GM19099 (cell line): ENCODE measurements around the gene RALA.

Experiments used
- POLR2A ChIP-seq: IDR thresholded peaks from 3 replicates; pipeline ENCODE4 v1.6.1; 2011; ENCODE audit warnings: low read depth; ENCODE audit not compliant: insufficient read length; ENCODE audit errors: extremely low read depth

Gene RALA, protein sequence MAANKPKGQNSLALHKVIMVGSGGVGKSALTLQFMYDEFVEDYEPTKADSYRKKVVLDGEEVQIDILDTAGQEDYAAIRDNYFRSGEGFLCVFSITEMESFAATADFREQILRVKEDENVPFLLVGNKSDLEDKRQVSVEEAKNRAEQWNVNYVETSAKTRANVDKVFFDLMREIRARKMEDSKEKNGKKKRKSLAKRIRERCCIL

DNA sequence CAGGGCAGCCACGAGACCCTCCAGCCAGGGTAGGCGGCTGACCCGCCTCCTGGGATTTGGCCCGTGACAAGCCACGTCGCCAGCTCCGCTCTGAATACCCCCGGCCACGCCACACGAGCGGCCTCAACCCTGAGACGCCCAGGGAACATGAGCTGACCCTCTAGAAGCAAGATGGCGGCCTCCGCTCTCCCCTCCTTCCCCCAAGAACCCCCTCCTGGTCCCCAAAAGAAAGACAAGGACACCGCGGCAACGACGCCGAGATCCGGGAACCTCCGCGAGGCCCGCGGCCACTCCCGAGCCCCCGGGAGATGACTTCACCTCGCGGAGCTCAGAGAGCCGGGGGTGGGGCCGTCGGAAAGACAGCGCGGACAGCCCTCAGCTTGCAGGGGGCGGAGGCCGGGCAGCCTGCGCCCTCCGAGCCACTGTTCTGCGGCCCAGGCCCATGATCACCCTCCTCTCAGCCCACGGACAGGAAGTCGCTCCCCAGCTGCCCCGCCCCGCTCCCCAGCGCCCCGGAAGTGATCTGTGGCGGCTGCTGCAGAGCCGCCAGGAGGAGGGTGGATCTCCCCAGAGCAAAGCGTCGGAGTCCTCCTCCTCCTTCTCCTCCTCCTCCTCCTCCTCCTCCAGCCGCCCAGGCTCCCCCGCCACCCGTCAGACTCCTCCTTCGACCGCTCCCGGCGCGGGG is at the start of gene RALA:
Gene RALA, plus strand, starts transcription at position 526 of the 685 bp plus-strand sequence. CDS start 63,096 bp downstream, outside the sequence.
- TF ChIP-seq POLR2A, result peak; percentile 93

DNA sequence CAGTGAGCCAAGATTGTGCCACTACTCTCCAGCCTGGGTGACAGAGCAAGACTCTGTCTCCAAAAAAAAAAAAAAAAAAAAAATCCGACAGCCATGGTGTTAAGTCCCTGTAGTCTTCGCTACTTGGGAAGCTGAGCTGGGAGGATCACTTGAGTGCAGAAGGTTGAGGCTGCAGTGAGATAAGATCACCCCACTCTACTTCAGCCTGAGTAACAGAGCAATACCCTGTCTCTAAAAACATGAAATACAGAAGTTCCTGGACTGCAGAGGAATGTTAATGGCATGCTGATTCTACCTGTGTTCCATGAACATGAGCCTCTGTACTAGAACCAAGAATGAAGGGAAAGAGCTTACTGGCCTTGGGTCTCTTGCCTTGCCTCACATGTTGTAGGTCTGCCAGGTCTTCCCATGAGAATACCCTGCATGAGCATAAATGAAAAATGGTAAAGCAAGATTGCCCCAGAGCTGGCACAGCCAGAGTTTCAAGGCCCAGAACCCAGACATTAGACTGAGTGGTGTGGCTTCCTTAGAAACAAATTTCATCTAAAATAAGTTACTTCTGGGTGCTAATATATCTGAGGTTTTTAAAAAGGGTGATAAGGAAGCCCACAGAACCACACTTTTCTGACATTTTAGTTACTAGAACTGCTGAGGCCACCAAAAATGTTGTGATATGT is 48.6 kb upstream of the RALA start:
- TF ChIP-seq POLR2A, result no peak

- TF ChIP-seq POLR2A, result no peak
Observed at GRCh38 chr7:39577229-39577874, 46.0 kb upstream of the RALA start.

DNA sequence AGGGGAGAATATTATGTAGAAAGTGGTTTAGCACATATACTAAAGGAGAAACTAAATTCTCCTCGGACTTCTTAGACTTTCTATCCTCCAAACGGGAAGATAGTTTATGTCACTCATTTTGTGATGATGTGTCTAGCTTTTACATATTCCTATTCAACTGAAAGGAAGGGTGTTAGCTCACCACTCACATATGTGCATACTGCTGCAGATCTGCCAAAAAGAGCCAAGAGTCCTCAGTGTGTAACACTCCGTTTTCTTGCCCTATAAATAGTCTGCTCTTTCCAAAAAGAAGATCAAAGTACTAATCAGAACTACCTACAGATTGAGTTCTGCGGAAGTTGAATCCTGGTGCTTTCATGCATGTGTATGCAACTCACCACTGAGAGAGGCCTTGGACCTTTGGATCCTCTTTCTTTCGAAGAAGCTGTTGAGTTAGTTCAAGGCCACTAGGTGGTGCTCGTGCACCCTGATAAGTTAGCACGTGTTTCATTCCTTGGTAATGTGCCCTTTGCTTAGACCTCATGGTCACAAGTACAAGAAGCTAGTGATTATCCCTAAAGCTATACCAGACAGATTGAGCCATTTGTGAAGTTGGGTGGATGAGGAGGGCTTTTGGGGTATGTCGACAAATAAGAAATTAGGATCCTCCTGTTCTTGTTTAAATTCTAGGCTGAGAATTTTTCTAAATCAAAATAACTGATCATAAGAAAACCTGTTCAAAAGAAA is 43.1 kb upstream of the RALA start:
- no peak for TF ChIP-seq POLR2A

GRCh38 chr7:39582536-39582935 is 40.8 kb upstream of the RALA start:
- no peak for TF ChIP-seq POLR2A

DNA sequence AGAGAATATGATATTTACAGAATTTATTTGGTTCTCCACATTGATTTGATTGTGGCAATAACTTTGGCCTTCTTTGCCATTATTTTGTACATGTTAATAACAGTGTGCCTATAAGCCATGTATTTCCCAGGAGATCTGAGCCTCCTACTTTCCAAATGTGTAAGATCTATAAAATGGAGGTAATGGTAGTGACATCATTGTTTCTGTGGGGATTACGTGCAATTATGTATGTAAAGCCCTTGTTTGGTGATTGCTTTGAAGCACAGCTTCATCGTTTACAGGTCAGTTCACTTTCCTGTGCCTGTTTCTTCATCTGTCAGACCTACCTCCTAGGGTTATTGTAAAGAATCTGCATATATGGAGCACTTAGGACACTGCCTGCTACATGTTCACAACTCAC is 39.8 kb upstream of the RALA start:
- no peak for TF ChIP-seq POLR2A

DNA sequence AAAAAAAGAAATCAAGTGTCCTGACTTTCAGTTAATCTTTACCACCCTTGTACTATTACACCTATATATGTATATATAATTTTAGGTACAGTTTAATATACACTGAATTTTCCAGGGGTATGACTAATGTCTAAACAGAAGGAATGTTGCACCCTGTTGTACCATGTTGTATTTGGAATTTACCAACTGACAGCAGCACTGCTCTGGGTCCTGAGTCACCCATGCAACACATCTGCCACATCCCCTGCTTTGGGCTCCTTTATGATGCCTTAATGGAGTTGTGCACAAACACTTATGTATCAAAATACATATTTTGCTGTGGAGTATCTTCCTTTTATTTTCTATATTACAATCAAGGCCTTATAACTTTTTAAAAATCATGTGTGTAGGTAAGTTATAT is 36.0 kb upstream of the RALA start:
- no peak for TF ChIP-seq POLR2A

GRCh38 chr7:39588416-39588815 is 35.0 kb upstream of the RALA start:
- no peak for TF ChIP-seq POLR2A

DNA sequence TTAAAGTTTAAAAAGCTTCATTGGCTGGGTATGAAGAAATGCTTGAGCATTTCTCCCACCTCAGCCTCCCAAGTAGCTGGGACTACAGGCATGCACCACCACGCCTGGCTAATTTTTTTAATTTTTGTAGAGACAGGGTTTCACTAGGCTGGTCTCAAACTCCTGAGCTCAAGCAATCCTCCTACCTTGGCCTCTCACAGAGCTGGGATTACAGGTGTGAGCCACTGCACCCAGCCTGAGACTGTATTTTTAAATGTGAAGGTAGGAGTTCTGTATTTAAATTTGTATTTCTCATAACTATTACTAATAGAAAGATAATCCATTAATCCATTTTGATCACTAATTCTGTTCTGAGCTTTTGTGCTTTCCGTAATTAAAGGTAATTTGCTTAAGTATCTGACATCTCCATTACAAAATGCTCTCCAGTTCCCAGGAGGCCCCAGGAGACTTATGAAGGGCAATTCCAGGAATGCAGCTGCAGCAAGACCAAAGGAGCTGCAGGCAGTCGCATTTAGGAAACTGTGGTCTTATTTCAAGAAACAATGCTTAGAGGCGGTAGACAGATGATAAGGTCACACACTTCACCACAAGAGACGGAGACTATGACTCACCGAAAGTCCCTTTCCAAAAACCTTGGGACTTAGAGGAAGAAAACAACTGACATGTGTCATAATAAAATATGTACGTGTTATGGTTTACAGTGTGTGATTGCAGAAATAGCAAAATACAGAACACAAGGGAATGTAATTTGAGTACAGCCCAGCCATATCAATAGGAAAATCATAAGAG is 33.9 kb upstream of the RALA start:
- TF ChIP-seq POLR2A, result no peak

GRCh38 chr7:39592586-39592985 is 30.8 kb upstream of the RALA start:
- TF ChIP-seq POLR2A, result no peak

- no peak for TF ChIP-seq POLR2A
Observed at GRCh38 chr7:39594988-39595620, 28.3 kb upstream of the RALA start.

DNA sequence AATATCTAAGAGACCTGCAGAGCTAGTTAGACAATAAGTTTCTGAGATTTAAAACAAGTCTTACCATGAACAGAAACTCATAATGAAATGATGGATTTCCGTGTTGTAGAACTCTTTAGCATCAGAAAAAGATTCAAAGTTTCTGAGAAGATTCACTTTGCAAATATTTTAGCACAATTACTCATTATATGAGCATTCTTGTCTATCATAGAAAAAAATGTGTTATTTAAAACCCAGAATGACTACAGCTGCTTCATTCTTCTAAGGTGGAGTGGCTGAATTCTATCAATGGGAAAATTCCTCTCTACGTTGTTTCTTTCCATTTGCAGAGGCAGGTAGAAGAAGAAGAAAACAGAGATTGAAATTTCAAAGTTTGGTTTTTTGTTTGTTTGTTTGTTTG is 21.0 kb upstream of the RALA start:
- TF ChIP-seq POLR2A, result no peak

- TF ChIP-seq POLR2A, result no peak
Observed at GRCh38 chr7:39603924-39604323, 19.4 kb upstream of the RALA start.

DNA sequence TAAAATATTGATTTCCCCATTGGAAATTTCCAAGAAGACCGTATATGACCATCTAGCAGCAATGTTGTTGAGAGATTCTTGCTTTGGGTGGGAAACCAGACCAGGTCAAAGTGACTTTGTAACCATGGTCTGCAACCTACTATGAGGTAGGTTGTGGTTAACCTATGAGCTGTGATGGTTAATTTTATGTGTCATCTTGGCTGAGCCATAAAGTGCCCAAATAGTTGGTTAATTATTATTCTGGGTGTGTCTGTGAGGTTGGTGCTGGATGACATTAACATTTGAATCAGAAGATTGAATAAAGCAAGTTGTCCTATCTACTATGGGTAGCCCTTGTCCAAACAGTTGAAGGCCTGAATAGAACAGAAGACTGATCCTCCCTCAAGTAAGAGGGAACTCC is 18.3 kb upstream of the RALA start:
- TF ChIP-seq POLR2A, result no peak

GRCh38 chr7:39606352-39606751 is 17.0 kb upstream of the RALA start:
- TF ChIP-seq POLR2A, result no peak

GRCh38 chr7:39606941-39607340 is 16.4 kb upstream of the RALA start:
- TF ChIP-seq POLR2A, result no peak
